SK-N-SH (cell line): Measurements from ENCODE around the gene KRT80. TPM values are rescaled to one million over a fixed set of nuclear protein-coding genes. Genes with fewer than 3 reads are reported as not detected.

Experiments
- CTCF ChIA-PET: fragments of 300-600, 350-600 bp; formaldehyde crosslinking; extraction: SDS; loops from one replicate; lab custom pipeline; 2021; lab: Yijun Ruan, JAX
- POLR2A ChIA-PET: fragments of 350-600 bp; sonication (Branson Sonifier 250); formaldehyde crosslinking; extraction: SDS; loops from one replicate; lab custom pipeline; 2020; ENCODE audit warnings: antibody characterized with exemption, inconsistent platforms; lab: Yijun Ruan, JAX
- DNase-seq: peaks from one replicate; pipeline ENCODE4 v3.0.0; 2012
- H2AFZ ChIP-seq: fragments of 200-600 bp; sonication (generic); 2 replicates; pipeline ENCODE4 v1.8.1; 2016; ENCODE audit warnings: antibody characterized with exemption, mild to moderate bottlenecking, low read depth
- H3F3A ChIP-seq: fragments of 200-600 bp; sonication (generic); replicated peaks from 2 replicates; pipeline ENCODE3; 2016; ENCODE audit warnings: antibody characterized with exemption, mild to moderate bottlenecking; ENCODE audit not compliant: insufficient read depth
- H3K27ac ChIP-seq, 2 experiments: fragments of 200-500 bp in 1 of 2; fragments of 200-600 bp in 1 of 2; sonication (Bioruptor generic) in 1 of 2; sonication (generic), shearing (Covaris generic) in 1 of 2; 2 replicates each; pipeline versions ENCODE4 v1.5.1 to v1.6.1; 2014 to 2016; ENCODE audit warnings: low read depth in 2 of 2, inconsistent platforms in 1 of 2, low read length in 1 of 2, mild to moderate bottlenecking in 1 of 2, mixed read lengths in 1 of 2
- H3K27me3 ChIP-seq: fragments of 200-600 bp; sonication (generic), shearing (Covaris generic); 2 replicates; pipeline ENCODE4 v1.6.1; 2016; ENCODE audit warnings: mixed run types; ENCODE audit not compliant: insufficient read depth
- H3K36me3 ChIP-seq, 2 experiments: fragments of 200-500 bp in 1 of 2; fragments of 200-600 bp in 1 of 2; sonication (Bioruptor generic) in 1 of 2; sonication (generic) in 1 of 2; replicated peaks in 1 of 2; 2 replicates each; pipeline versions ENCODE3 to v1.5.1; 2014 to 2016; ENCODE audit warnings: low read length in 1 of 2, mild to moderate bottlenecking in 1 of 2; ENCODE audit not compliant: insufficient read depth in 2 of 2, control insufficient read depth in 1 of 2
- H3K4me1 ChIP-seq, 2 experiments: fragments of 200-500 bp in 1 of 2; fragments of 200-600 bp in 1 of 2; sonication (Bioruptor generic) in 1 of 2; sonication (generic), shearing (Covaris generic) in 1 of 2; 2 replicates each; pipeline versions ENCODE4 v1.5.1 to v1.6.1; 2014 to 2016; ENCODE audit warnings: low read depth in 1 of 2, low read length in 1 of 2, mixed run types in 1 of 2; ENCODE audit not compliant: insufficient read depth in 2 of 2, control insufficient read depth in 1 of 2
- H3K4me2 ChIP-seq: fragments of 200-600 bp; sonication (generic), shearing (Covaris generic); 2 replicates; pipeline ENCODE4 v1.6.1; 2017; ENCODE audit warnings: mixed run types
- H3K4me3 ChIP-seq, 2 experiments: fragments of 200-500 bp in 1 of 2; fragments of 200-600 bp in 1 of 2; sonication (Bioruptor generic) in 1 of 2; sonication (generic), shearing (Covaris generic) in 1 of 2; 2 replicates each; pipeline versions ENCODE4 v1.5.1 to v1.8.1; 2014 to 2016; ENCODE audit warnings: low read depth in 2 of 2, inconsistent platforms in 1 of 2, low read length in 1 of 2, mild to moderate bottlenecking in 1 of 2, mixed read lengths in 1 of 2, moderate library complexity in 1 of 2
- H3K79me2 ChIP-seq: fragments of 200-600 bp; sonication (generic); 2 replicates; pipeline ENCODE4 v1.8.1; 2017; ENCODE audit warnings: mild to moderate bottlenecking; ENCODE audit not compliant: insufficient read depth
- H3K9ac ChIP-seq: fragments of 200-600 bp; sonication (generic); 2 replicates; pipeline ENCODE4 v1.6.1; 2017; ENCODE audit warnings: mixed run types
- H3K9me2 ChIP-seq: fragments of 200-600 bp; sonication (generic); 2 replicates; pipeline ENCODE4 v1.6.1; 2017; ENCODE audit warnings: mixed run types
- H3K9me3 ChIP-seq: fragments of 200-600 bp; sonication (generic); 2 replicates; pipeline ENCODE4 v1.6.1; 2017; ENCODE audit warnings: mixed run types, mild to moderate bottlenecking, moderate library complexity
- H4K20me1 ChIP-seq: fragments of 200-600 bp; sonication (generic); 2 replicates; pipeline ENCODE4 v1.6.1; 2017; ENCODE audit warnings: mild to moderate bottlenecking, mixed run types; ENCODE audit not compliant: insufficient read depth
- CHD2 ChIP-seq: fragments of 150-350 bp; IDR thresholded peaks from 2 replicates; pipeline ENCODE4 v1.6.1; 2018; ENCODE audit warnings: low read length; ENCODE audit not compliant: partially characterized antibody
- JUND ChIP-seq: IDR thresholded peaks from 2 replicates; pipeline ENCODE4 v1.4.0; 2012
- MXI1 ChIP-seq: IDR thresholded peaks from 2 replicates; pipeline ENCODE4 v1.6.1; 2012; ENCODE audit warnings: mild to moderate bottlenecking, low read depth, low read length, improper control_type of control experiment
- NRF1 ChIP-seq: IDR thresholded peaks from 2 replicates; pipeline ENCODE4 v1.6.1; 2012; ENCODE audit warnings: low read depth, mild to moderate bottlenecking, low read length
- RAD21 ChIP-seq: IDR thresholded peaks from 2 replicates; pipeline ENCODE4 v1.6.1; 2012; ENCODE audit warnings: mild to moderate bottlenecking, low read length
- TAF1 ChIP-seq: IDR thresholded peaks from 2 replicates; pipeline ENCODE4 v1.6.1; 2012; ENCODE audit warnings: low read depth, mild to moderate bottlenecking, low read length, moderate library complexity, borderline replicate concordance
- TEAD4 ChIP-seq: IDR thresholded peaks from 2 replicates; pipeline ENCODE4 v1.4.0; 2012; ENCODE audit warnings: mild to moderate bottlenecking, borderline replicate concordance; ENCODE audit not compliant: insufficient read depth
- WGBS: methylation state at CpG from one replicate; pipeline ENCODE4 v1.1.6; 2017; ENCODE audit warnings: low lambda C conversion rate; 5-methylcytosine and 5-hydroxymethylcytosine counted together
- polyA plus RNA-seq, 3 experiments: library from polyadenylated mRNA; depleted of rRNA; stranded (reverse); fragments of >200 nt; gene quantifications; 2 replicates each; pipeline ENCODE4 v1.2.3, GENCODE V29; 2012
- TF ChIP-seq, protein P1 (sequence below): IDR thresholded peaks from 2 replicates; pipeline ENCODE4 v1.4.0; 2012; ENCODE audit warnings: low read depth
- TF ChIP-seq, protein P2 (sequence below): fragments of 200-600 bp; sonication (generic); IDR thresholded peaks from 2 replicates; pipeline ENCODE4 v1.6.1; 2017; ENCODE audit warnings: antibody characterized with exemption, mild to moderate bottlenecking, moderate library complexity

KRT80 gene
- polyA plus RNA-seq, 1 of the 3 experiments (the other 2 are of a cell fraction): 14.9 TPM

DNA sequence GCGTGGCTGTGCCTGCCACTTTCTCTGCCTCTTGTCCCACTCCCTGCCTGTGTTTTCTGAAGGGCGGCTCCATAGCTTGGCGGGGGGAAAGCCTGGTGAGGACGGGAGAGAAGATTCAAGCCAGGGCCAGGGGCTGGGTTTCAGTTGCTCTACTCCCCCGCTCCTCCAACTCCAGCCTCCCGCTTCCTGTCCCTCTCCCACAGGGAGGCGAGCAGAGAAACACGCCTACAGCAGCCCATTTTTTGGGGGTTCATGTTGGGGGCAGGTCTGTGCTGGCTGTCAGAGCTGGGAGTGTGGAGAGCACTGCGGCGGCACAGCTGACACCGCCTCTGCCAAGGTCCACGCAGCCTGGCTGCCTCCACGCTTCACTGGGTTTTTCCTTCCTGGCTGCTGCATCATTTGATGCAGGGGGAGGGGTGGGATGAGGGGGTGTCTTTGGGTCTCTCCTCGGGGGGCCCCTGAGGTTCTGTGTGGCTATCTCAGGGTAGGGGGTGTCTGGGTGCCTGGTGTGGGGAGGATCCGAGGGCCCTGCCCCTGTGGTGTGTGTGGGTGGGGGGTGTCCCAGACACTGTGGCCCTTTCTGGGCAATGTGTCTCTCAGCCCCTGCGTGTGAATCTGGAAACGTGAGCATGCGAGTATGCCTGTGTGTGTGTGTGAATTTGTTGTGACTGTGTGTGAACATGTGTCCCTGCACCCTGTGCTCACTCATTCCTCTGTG, 10.7 kb upstream of the KRT80 start:
- TF ChIP-seq RAD21 (no peak), MXI1 (peak; percentile 2; the same call in 1 of the 2 replicates)
- WGBS: 80% methylated on average over 17 of the region's 18 CpGs
- H3K9ac ChIP-seq: peak overlapping the region; percentile 36; the same call in 1 of the 2 replicates
- no peaks in the 10 kb centered on the region for H4K20me1 ChIP-seq
- H3K36me3 ChIP-seq: no peaks in the 10 kb centered on the region
- H3F3A ChIP-seq: peaks cover 20% of the 10 kb centered on the region
- H3K27me3 ChIP-seq: no peaks in the 10 kb centered on the region
- no peaks in the 10 kb centered on the region for H3K9me3 ChIP-seq
- H3K9me2 ChIP-seq: no peaks in the 10 kb centered on the region
- DNase-seq: no peak
- no peak overlapping the region for H2AFZ ChIP-seq
- peak overlapping the region; percentile 49 to 100 for H3K27ac ChIP-seq
- H3K4me1 ChIP-seq: peaks cover 31 to 85% of the 10 kb centered on the region in 2 experiments
- CTCF ChIA-PET: interaction anchor here (0.8 to 1.1 kb wide), 3 partner anchors 42 to 125 kb away, joined by 3 to 5 read pairs (median 3); no protein-coding TSS in a partner anchor
- POLR2A ChIA-PET: interaction anchor here (0.6 to 6.7 kb wide), 4 partner anchors 9 to 21 kb away, joined by 3 to 53 read pairs (median 9); no protein-coding TSS in a partner anchor
- H3K4me3 ChIP-seq: peak overlapping the region in 1 of 2 experiments; percentile 4; a peak in 1 of 4 replicates
- H3K79me2 ChIP-seq: no peaks in the 10 kb centered on the region
- H3K4me2 ChIP-seq: 0 out of 2 replicates have a peak overlapping the region, but pooled peaks have one; percentile 35

DNA sequence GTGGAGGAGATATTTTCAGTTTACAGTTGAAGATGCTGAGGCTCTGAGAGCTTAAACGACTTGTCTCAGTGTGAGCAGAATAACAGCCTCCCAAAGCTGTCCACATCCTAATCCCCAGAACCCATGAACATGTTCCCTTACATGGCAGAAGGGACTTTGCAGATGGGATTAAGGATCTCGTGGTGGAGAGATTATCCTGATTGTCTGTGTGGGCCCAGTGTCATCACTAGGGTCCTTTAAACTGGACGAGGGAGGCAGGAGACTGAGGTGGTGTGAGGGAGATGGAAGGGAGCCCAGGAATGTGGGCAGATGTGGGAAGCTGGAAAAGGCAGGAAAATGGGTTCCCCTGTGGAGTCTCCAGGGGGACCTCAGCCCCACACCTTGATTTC, 9.6 kb upstream of the KRT80 start:
- H3K9me2 ChIP-seq: no peaks in the 10 kb centered on the region
- no peak overlapping the region for H3K4me2 ChIP-seq
- H2AFZ ChIP-seq: no peak overlapping the region
- H4K20me1 ChIP-seq: no peaks in the 10 kb centered on the region
- DNase-seq: no peak
- ChIA-PET CTCF (interaction anchor here (0.8 to 1.8 kb wide), 4 partner anchors 43 to 126 kb away, joined by 3 to 7 read pairs (median 4); no protein-coding TSS in a partner anchor), POLR2A (interaction anchor here (0.7 to 6.7 kb wide), 6 partner anchors 10 to 1143 kb away, joined by 3 to 53 read pairs (median 14); partner anchors contain the start of gene KRT80)
- H3K4me3 ChIP-seq: no peak overlapping the region
- H3K4me1 ChIP-seq: peaks cover 30 to 76% of the 10 kb centered on the region in 2 experiments
- H3F3A ChIP-seq: peaks cover 20% of the 10 kb centered on the region
- WGBS: 71% methylated on average over 2 of the region's 3 CpGs
- no peaks in the 10 kb centered on the region for H3K27me3 ChIP-seq
- H3K27ac ChIP-seq: peak overlapping the region in 1 of 2 experiments; percentile 100; a peak in 2 of 4 replicates
- no peaks in the 10 kb centered on the region for H3K9me3 ChIP-seq
- TF ChIP-seq JUND (no peak), NRF1 (no peak), CHD2 (no peak), TEAD4 (no peak), TAF1 (no peak)
- TF ChIP-seq, protein P1, sequence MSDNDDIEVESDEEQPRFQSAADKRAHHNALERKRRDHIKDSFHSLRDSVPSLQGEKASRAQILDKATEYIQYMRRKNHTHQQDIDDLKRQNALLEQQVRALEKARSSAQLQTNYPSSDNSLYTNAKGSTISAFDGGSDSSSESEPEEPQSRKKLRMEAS: no peak
- TF ChIP-seq, protein P2, sequence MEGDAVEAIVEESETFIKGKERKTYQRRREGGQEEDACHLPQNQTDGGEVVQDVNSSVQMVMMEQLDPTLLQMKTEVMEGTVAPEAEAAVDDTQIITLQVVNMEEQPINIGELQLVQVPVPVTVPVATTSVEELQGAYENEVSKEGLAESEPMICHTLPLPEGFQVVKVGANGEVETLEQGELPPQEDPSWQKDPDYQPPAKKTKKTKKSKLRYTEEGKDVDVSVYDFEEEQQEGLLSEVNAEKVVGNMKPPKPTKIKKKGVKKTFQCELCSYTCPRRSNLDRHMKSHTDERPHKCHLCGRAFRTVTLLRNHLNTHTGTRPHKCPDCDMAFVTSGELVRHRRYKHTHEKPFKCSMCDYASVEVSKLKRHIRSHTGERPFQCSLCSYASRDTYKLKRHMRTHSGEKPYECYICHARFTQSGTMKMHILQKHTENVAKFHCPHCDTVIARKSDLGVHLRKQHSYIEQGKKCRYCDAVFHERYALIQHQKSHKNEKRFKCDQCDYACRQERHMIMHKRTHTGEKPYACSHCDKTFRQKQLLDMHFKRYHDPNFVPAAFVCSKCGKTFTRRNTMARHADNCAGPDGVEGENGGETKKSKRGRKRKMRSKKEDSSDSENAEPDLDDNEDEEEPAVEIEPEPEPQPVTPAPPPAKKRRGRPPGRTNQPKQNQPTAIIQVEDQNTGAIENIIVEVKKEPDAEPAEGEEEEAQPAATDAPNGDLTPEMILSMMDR: no peak
- H3K9ac ChIP-seq: no peak overlapping the region
- no peaks in the 10 kb centered on the region for H3K79me2 ChIP-seq
- H3K36me3 ChIP-seq: no peaks in the 10 kb centered on the region
